ENCODE data around the gene APOBEC3G. TPM values are rescaled to one million over a fixed set of nuclear protein-coding genes. Genes with fewer than 3 reads are reported as not detected.

The APOBEC3G gene
- total RNA-seq, 4 donors from 2014 or later = 0.45 to 5.2 (median 1.5) TPM

GRCh38 chr22:39087098-39087497, 10.0 kb downstream of the APOBEC3G start:
- TF ChIP-seq POLR2AphosphoS5 (IDR thresholded peaks at IDR 0.05) = no peak
- TF ChIP-seq EP300 (IDR thresholded peaks at IDR 0.05) = no peak
- TF ChIP-seq POLR2A (IDR thresholded peaks at IDR 0.05) = no peak
- no peak for TF ChIP-seq CTCF (IDR thresholded peaks at IDR 0.05)
- WGBS = 90% methylated on average over 6 of the region's 6 CpGs
- no peaks in the 10 kb centered on the region for H3K4me1 ChIP-seq
- no peak overlapping the region for H3K27ac ChIP-seq
- peaks cover 3% of the 10 kb centered on the region for H3K27me3 ChIP-seq
- H3K9me3 ChIP-seq = no peaks in the 10 kb centered on the region
- no peak overlapping the region for H3K4me3 ChIP-seq
- peaks cover under 1% of the 10 kb centered on the region for H3K36me3 ChIP-seq
- DNase-seq (ENCODE audit: low spot score in 2 of 2) = no peak

DNA sequence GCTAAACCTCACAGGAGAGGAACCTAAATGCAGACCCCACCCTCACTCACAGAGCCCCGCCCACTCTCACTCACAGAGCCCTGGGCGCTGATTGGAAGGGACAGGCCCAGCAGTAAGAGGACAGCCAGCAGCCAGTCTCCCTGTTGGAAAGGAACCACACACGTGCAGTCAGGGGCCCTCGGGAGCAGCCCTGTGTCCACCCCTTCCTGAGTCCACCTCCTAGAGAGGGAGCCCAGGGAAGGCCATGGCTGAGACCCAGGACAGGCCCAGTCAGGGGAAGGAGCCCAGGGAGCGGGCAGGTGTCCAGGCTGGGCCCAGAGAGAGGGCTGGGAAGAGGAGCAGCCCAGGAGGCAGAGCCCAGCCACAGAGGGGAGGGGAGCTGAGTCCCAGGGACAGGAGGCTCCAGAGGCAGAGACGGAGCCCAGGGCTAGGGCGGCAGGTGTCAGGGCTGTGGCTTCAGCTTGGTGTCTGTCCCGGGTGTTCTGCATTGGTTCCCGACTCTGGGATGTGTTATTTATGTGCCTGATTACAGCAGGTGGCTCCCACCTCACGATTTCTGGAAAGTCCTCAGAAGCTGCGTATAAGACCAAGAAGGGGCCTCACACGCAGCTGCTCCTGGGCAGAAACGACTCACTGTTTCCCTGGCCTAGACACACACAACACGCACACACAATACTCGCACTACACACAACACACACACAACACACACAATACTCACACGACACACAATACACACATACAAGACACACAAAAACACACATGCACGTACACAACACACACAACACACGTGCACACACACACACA, 11.0 kb downstream of the APOBEC3G start:
- Histone ChIP-seq H3K27me3 (peaks cover 3% of the 10 kb centered on the region), H3K36me3 (no peaks in the 10 kb centered on the region), H3K4me3 (no peak overlapping the region), H3K4me1 (no peaks in the 10 kb centered on the region), H3K27ac (no peak overlapping the region), H3K9me3 (no peaks in the 10 kb centered on the region)
- no peak for TF ChIP-seq CTCF (IDR thresholded peaks at IDR 0.05)
- 54% methylated on average over 17 of the region's 18 CpGs for WGBS
- no peak for DNase-seq (ENCODE audit: low spot score in 2 of 2)

GRCh38 chr22:39088685-39089032, 11.6 kb downstream of the APOBEC3G start:
- peaks cover 3% of the 10 kb centered on the region for H3K27me3 ChIP-seq
- no peaks in the 10 kb centered on the region for H3K4me1 ChIP-seq
- no peaks in the 10 kb centered on the region for H3K36me3 ChIP-seq
- no peak for TF ChIP-seq EP300 (IDR thresholded peaks at IDR 0.05)
- TF ChIP-seq CTCF (IDR thresholded peaks at IDR 0.05) = no peak
- TF ChIP-seq POLR2AphosphoS5 (IDR thresholded peaks at IDR 0.05) = no peak
- no peak for TF ChIP-seq POLR2A (IDR thresholded peaks at IDR 0.05)
- H3K4me3 ChIP-seq = no peak overlapping the region
- no peak for DNase-seq (ENCODE audit: low spot score in 2 of 2)
- WGBS = 90% methylated on average over 2 of the region's 5 CpGs
- H3K9me3 ChIP-seq = no peaks in the 10 kb centered on the region
- H3K27ac ChIP-seq = no peak overlapping the region

- no peak for TF ChIP-seq POLR2A (IDR thresholded peaks at IDR 0.05)
- no peak for TF ChIP-seq CTCF (IDR thresholded peaks at IDR 0.05)
- no peak for TF ChIP-seq EP300 (IDR thresholded peaks at IDR 0.05)
- no peak for TF ChIP-seq POLR2AphosphoS5 (IDR thresholded peaks at IDR 0.05)
- H3K27me3 ChIP-seq = peaks cover 3% of the 10 kb centered on the region
- no peaks in the 10 kb centered on the region for H3K36me3 ChIP-seq
- no peaks in the 10 kb centered on the region for H3K9me3 ChIP-seq
- no peak for DNase-seq (ENCODE audit: low spot score in 2 of 2)
- no peak overlapping the region for H3K27ac ChIP-seq
- 44% methylated on average over 6 of the region's 6 CpGs for WGBS
- H3K4me1 ChIP-seq = no peaks in the 10 kb centered on the region
- no peak overlapping the region for H3K4me3 ChIP-seq
These were observed 12.9 kb downstream of the APOBEC3G start for GRCh38 chr22:39089928-39090327.

DNA sequence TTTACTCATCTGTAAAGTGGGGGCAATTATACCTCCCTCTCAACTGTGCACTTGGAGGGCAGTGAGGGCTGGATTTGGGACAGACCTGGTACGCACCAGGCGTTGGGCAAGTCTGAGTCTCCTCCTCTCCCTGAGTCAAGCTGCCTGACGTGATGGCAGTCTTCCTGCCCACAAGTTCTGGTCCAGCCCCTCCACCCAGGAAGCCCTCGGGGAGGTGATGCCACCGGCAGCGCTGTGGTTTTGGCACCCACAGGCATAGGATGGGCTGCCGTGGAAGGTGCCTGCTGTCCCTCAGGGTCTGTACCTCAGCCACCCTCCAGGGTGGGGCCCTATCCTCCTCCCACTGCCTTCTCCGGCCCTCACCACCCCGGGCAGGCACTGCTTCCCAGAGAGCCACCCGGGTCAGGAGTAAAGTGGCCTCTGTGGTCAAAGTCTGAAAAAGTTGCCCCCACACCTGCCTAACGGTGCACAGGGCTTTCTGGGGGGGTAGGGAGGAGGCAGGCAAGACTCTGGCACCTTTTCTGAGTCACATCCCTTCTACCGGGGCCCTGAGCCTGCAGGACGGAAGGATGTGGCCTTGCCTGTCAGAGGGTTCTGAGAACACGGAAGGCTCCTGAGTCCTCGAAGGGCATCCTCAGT, 13.5 kb downstream of the APOBEC3G start:
- no peak for DNase-seq (ENCODE audit: low spot score in 2 of 2)
- no peak overlapping the region for H3K27ac ChIP-seq
- 65% methylated on average over 8 of the region's 15 CpGs for WGBS
- no peaks in the 10 kb centered on the region for H3K36me3 ChIP-seq
- no peaks in the 10 kb centered on the region for H3K4me1 ChIP-seq
- H3K9me3 ChIP-seq = no peaks in the 10 kb centered on the region
- H3K27me3 ChIP-seq = peaks cover 3% of the 10 kb centered on the region
- H3K4me3 ChIP-seq = no peak overlapping the region
- TF ChIP-seq EP300 (IDR thresholded peaks at IDR 0.05) = no peak
- no peak for TF ChIP-seq POLR2AphosphoS5 (IDR thresholded peaks at IDR 0.05)
- no peak for TF ChIP-seq CTCF (IDR thresholded peaks at IDR 0.05)
- TF ChIP-seq POLR2A (IDR thresholded peaks at IDR 0.05) = no peak

Measured in suprapubic skin (tissue), 4 donors.